ENCODE data around the gene PSME3IP1. TPM values are rescaled to one million over a fixed set of nuclear protein-coding genes. Genes with fewer than 3 reads are reported as not detected.

PSME3IP1 gene
- total RNA-seq, 3 donors from 2014 or later = 97.9 to 138 (median 114) TPM

GRCh38 chr16:57156351-57156703, 29.5 kb downstream of the PSME3IP1 start:
- Histone ChIP-seq H3K9me3 (no peaks in the 10 kb centered on the region), H3K4me1 (ENCODE audit: low read depth) (peaks cover 4% of the 10 kb centered on the region), H3K4me3 (no peak overlapping the region), H3K36me3 (ENCODE audit: low read depth) (no peaks in the 10 kb centered on the region)
- intact Hi-C loops (cut with DNase I, micrococcal nuclease) = no loop called here
- ATAC-seq (peak; percentile 34), DNase-seq (no peak)
- no peak for TF ChIP-seq CTCF (IDR thresholded peaks at IDR 0.05)

- no peak for TF ChIP-seq CTCF (IDR thresholded peaks at IDR 0.05)
- Histone ChIP-seq H3K4me1 (ENCODE audit: low read depth) (peaks cover 3% of the 10 kb centered on the region), H3K36me3 (ENCODE audit: low read depth) (no peaks in the 10 kb centered on the region)
Measured at GRCh38 chr16:57155702-57156350, 30.0 kb downstream of the PSME3IP1 start.

GRCh38 chr16:57153841-57154240, 32.0 kb downstream of the PSME3IP1 start:
- no peak for DNase-seq
- no peaks in the 10 kb centered on the region for H3K9me3 ChIP-seq
- H3K4me3 ChIP-seq = no peak overlapping the region
- TF ChIP-seq CTCF (IDR thresholded peaks at IDR 0.05) = no peak
- H3K4me1 ChIP-seq (ENCODE audit: low read depth) = no peaks in the 10 kb centered on the region
- no peaks in the 10 kb centered on the region for H3K36me3 ChIP-seq (ENCODE audit: low read depth)
- intact Hi-C loops (cut with DNase I, micrococcal nuclease) = no loop called here
- no peak for ATAC-seq

More at GRCh38 chr16:57155702-57156350, 30.0 kb downstream of the PSME3IP1 start:
- Histone ChIP-seq H3K9me3 (no peaks in the 10 kb centered on the region), H3K4me3 (no peak overlapping the region)
- intact Hi-C loops (cut with DNase I, micrococcal nuclease) = no loop called here
- ATAC-seq (no peak), DNase-seq (no peak)

- Histone ChIP-seq H3K4me3 (no peak overlapping the region), H3K9me3 (no peaks in the 10 kb centered on the region), H3K4me1 (ENCODE audit: low read depth) (no peaks in the 10 kb centered on the region), H3K36me3 (ENCODE audit: low read depth) (no peaks in the 10 kb centered on the region)
- ATAC-seq = no peak
- no peak for DNase-seq
- intact Hi-C loops (cut with DNase I, micrococcal nuclease) = no loop called here
- TF ChIP-seq CTCF (IDR thresholded peaks at IDR 0.05) = no peak
Measured at GRCh38 chr16:57152096-57153093, 33.4 kb downstream of the PSME3IP1 start.

GRCh38 chr16:57151369-57151768, 34.5 kb downstream of the PSME3IP1 start:
- DNase-seq = no peak
- no peak for TF ChIP-seq CTCF (IDR thresholded peaks at IDR 0.05)
- ATAC-seq = no peak
- H3K4me3 ChIP-seq = no peak overlapping the region
- no peaks in the 10 kb centered on the region for H3K9me3 ChIP-seq
- no peaks in the 10 kb centered on the region for H3K4me1 ChIP-seq (ENCODE audit: low read depth)
- intact Hi-C loops (cut with DNase I, micrococcal nuclease) = no loop called here
- no peaks in the 10 kb centered on the region for H3K36me3 ChIP-seq (ENCODE audit: low read depth)

Measured in mucosa of descending colon (tissue), 3 donors.